GF-D8 (cell line): ENCODE measurements around the gene VEGFC.
A peak's percentile ranks its signal among the peaks of the same experiment; 100 is the strongest.

Experiments used
- DNase-seq: peaks from one replicate; lab custom pipeline; 2025; lab: John Stamatoyannopoulos, UW

Gene VEGFC

DNA sequence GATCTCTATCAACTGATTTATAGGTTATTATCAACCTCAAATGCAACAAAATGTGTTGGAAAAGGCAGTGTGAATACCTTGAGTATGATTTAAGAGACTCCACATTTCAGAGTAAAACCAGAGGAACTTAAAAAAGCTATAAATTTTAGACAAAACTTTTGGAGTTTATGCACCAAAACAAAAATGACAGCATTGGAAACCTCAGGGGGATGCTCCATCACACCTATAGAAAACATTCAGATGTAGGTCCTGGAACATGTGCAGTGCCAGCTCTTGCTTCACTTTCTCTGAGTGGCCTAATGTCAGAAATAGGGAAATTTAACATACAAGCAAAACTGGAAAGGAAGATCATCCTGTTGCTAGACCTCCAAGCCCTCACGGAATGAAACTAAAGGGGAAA is 5.8 kb upstream of the VEGFC start:
- no peak for DNase-seq

- no peak for DNase-seq
These were observed 2.7 kb upstream of the VEGFC start for GRCh38 chr4:176795441-176795840.

DNA sequence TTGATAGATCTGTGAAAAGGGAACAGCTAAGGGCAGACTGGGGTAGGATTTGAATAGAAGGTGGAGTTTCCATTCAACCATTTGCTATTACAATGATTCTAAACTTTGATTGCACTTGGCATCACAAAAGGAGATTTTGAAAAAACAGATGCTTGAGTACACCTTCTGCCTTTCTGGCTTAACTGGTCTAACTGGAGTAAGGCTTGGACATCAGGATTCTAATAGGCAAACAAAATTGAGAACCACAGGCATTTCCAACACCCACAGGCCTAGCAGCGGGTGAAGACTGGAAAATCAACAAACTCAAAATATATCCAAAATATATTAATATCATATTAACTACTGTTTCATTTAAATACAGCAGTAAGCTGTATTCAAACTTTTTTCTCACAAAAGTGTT is 1.9 kb upstream of the VEGFC start:
- DNase-seq = no peak

DNA sequence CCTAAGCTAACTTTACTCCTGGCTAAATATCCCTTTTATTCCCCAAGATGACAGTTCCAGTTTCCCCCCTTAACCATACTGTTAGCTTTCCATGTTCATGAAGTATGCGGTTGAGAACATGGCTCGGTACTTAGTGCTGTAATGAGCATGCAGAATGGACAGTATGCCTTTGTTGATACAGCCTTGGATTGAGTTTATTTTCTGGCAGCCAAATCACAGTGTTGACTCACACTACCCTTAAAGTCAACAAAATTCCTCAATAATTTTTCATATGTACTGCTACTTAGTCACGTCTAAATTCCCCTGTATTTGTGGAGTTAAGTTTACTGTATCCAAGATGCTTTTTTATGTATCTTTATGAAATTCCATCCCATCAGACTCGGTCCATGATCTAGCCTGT is 1.4 kb upstream of the VEGFC start:
- no peak for DNase-seq

GRCh38 chr4:176793060-176793605 is 411 bp upstream of the VEGFC start:
- no peak for DNase-seq

DNA sequence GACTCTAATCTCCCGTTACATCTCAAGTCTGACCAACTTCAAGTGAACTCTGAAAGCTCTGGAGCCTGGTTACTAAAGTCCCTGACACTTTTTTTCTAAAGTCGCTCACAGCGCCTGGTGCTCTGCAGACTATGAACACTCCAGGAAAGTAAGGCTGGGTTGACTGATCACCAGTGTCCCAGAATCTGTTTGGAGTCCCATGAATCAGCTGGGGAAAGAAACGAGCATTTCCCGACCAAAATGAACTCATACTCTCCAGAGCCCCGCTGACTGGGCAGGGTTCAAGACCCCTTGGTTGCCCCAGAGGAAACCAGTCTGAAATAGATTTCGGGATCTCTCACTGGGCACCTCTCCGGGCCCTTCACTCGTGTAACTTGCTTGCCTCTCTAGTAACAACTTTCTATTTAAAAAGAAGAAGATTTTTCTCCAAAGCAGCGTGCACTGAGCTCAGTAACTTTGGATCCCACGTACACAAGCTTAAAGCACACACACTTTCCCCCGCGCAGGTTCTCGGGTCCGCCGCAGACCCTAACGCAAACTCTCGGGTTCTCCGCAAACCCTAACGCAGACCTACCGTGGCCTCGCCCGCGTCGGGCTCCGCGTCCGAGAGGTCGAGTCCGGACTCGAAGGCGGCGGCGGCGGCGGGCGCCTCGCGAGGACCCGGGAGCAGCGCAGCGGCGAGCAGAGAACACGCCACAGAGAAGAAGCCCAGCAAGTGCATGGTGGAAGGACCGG is 964 bp downstream of the VEGFC start:
- no peak for DNase-seq

GRCh38 chr4:176790398-176790797 is 2.3 kb downstream of the VEGFC start:
- no peak for DNase-seq

GRCh38 chr4:176789955-176790354 is 2.8 kb downstream of the VEGFC start:
- peak; percentile 4 for DNase-seq

DNA sequence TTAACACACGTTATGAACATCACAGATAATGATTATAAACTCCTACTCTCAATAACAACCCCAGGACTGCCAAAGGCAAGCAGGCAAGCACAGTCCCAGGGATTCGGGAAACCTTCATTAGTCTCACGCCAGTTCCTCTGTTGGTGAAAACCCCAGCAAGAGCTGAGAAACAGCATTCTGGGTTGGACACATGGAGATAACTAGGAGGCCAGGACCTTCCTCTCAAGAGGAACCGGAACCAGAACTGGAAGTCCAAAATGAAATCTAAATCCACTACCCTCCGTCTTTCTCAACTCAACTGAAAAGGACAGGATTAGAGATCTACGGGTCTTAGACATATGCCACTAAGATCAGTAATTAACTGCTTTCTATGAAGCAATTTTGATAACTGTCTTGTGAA is 3.8 kb downstream of the VEGFC start:
- no peak for DNase-seq

GRCh38 chr4:176788248-176788647 is 4.5 kb downstream of the VEGFC start:
- DNase-seq = no peak

DNA sequence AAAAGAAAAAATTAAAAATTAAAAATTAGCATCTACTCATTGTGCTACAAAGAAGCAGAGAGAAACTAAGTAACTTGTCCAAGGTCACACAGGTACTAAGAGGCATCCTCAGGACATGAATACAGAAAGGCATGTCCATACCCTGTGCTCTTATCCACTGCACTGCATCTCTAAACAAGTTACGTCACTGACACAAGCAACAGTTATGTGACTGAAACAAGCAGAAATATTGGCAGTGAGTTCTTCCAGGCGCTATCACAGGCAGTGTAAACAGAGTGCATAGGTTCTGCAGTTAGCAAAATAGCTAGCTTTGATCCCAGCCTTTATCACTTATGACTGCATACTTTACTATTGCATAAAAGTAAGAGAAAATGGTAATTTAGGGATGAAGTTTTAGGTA is 7.9 kb downstream of the VEGFC start:
- DNase-seq = no peak

DNA sequence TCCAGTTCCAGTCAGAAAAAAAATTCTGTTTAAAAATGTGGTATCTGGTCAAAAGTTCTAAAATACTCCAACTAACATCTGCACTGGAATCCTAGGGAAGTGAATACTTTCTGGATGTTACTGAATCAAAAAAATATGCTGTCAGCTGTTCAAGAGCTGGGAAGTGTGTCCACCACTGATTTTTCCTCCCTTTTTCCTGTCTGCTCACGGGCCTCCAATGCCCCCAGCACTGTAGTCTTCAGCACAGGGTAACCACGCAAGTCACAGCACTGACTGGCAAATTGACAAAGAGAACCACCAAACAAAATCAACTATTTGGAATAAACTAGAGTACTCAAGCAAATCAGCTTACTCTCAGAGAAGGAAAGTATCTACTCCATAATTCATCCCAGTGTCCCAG is 9.9 kb downstream of the VEGFC start:
- DNase-seq = no peak

DNA sequence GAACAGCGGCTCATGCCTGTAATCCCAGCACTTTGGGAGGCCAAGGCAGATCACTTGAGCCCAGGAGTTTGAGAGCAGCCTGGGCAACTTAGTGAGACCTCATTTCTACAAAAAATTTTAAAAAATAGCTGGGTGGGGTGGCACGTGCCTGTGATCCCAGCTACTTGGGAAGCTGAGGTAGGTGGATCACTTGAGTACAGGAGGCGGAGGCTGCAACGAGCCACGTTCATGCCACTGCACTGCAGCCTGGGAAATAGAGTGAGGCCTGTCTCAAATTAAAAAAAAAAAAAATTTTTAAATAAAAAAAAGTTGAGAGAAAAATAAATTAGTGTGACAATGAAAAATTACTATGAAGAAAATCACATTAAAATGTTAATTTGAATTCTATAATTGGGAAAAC is 10.5 kb downstream of the VEGFC start:
- no peak for DNase-seq

DNA sequence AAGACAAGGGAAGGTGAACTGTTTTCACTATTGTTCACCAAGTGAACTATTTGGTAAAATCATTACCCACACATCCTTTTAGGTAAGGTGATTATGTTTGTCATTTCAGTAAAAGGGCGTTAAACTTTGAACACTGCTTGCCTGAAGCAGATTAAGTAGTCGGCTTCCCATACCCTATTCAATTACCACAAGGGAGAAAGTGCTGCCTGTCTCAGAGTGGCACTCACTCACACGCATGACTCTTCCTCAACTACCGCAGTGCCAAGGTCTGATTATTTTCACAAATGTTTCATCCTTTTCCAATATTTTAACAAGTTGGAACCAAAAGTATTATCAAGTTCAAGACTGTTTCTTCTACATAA is 11.0 kb downstream of the VEGFC start:
- DNase-seq = no peak

- no peak for DNase-seq
These were observed 11.6 kb downstream of the VEGFC start for GRCh38 chr4:176780995-176781738.

GRCh38 chr4:176779421-176779820 is 13.3 kb downstream of the VEGFC start:
- no peak for DNase-seq

- DNase-seq = no peak
These were observed 14.2 kb downstream of the VEGFC start for GRCh38 chr4:176778491-176778890.

GRCh38 chr4:176778063-176778462 is 14.7 kb downstream of the VEGFC start:
- no peak for DNase-seq

GRCh38 chr4:176775338-176775737 is 17.4 kb downstream of the VEGFC start:
- no peak for DNase-seq

DNA sequence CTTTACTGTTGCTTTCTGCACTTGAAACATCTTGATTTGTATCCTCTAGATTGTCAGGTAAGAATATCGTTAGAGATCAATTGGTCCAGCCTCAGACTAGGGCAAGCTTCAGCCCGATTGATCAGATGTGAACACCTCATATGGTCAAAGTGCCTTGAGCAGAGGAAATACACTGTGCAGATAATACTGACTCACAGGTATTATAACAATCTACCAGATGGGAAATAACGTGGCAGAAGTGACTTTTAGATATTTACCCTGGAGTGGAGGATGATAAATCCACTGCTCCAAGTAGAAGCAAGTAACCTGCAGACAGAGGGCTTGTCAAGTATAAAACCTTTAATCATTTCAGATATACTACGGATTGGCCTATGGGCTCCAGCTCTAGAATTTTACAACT is 17.9 kb downstream of the VEGFC start:
- no peak for DNase-seq

GRCh38 chr4:176769514-176769913 is 23.2 kb downstream of the VEGFC start:
- no peak for DNase-seq

GRCh38 chr4:176767183-176767582 is 25.5 kb downstream of the VEGFC start:
- DNase-seq = no peak

GRCh38 chr4:176762661-176763308 is 29.9 kb downstream of the VEGFC start:
- DNase-seq = no peak
